GM12878 (cell line): ENCODE measurements around the gene YKT6. TPM values are rescaled to one million over a fixed set of nuclear protein-coding genes. Genes with fewer than 3 reads are reported as not detected.

Experiments used
- ATAC-seq: fragments of 200-7000 bp; cut with Tn5 transposase; 3 replicates; pipeline ENCODE4 v1.9.1; 2020; ENCODE audit warnings: mild to moderate bottlenecking, moderate library complexity
- BruUV-seq: library from RNA; stranded (reverse); fragments of 400-500 nt; replicated peaks from 2 replicates; lab custom pipeline; 2021; lab: Mats Ljungman, UMichigan
- CTCF ChIA-PET: fragments of 300-600 bp; sonication (Branson Sonifier 250); formaldehyde crosslinking; extraction: SDS; loops from one replicate; lab custom pipeline; 2021; ENCODE audit warnings: inconsistent platforms; lab: Yijun Ruan, JAX
- POLR2A ChIA-PET: fragments of 350-600 bp; formaldehyde crosslinking; extraction: SDS; loops from one replicate; lab custom pipeline; 2021; ENCODE audit warnings: inconsistent platforms; lab: Charles Lee
- RAD21 ChIA-PET: fragments of 300-600 bp; sonication (Branson Sonifier 250); formaldehyde crosslinking; loops from one replicate; lab custom pipeline; 2023; ENCODE audit warnings: antibody characterized with exemption; ENCODE audit not compliant: unreplicated experiment; lab: Charles Lee
- SMC1A ChIA-PET: fragments of 300-600 bp; sonication (Branson Sonifier 250); formaldehyde crosslinking; loops from one replicate; lab custom pipeline; 2023; ENCODE audit not compliant: unreplicated experiment, uncharacterized antibody; lab: Charles Lee
- DNase-seq: peaks from one replicate; pipeline ENCODE4 v3.0.0-alpha.2; 2011; ENCODE audit warnings: low read depth, low spot score
- FAIRE-seq: peaks from 3 replicates; lab custom pipeline; 2011; peaks lifted over from hg19 to GRCh38; lab: Jason Lieb, UNC
- H2AFZ ChIP-seq: 2 replicates; pipeline ENCODE4 v1.6.0; 2011; ENCODE audit warnings: low read depth, low read length, control low read depth; ENCODE audit not compliant: control insufficient read depth
- H3K27ac ChIP-seq: 2 replicates; pipeline ENCODE4 v1.5.1; 2011; ENCODE audit warnings: control low read depth; ENCODE audit not compliant: control insufficient read depth, insufficient read depth
- H3K27me3 ChIP-seq, 2 experiments: replicated peaks in 1 of 2; 2 replicates each; pipeline versions ENCODE4 v1.6.0 to v1.6.1; 2011; ENCODE audit warnings: low read length in 1 of 2; ENCODE audit not compliant: control insufficient read depth in 2 of 2, insufficient read depth in 2 of 2
- H3K36me3 ChIP-seq, 2 experiments: 2 replicates each; pipeline ENCODE4 v1.5.1; 2011; ENCODE audit warnings: low read length in 1 of 2; ENCODE audit not compliant: control insufficient read depth in 2 of 2, insufficient read depth in 2 of 2
- H3K4me1 ChIP-seq: 2 replicates; pipeline ENCODE4 v1.6.1; 2011; ENCODE audit warnings: mild to moderate bottlenecking, low read length, moderate library complexity, mixed read lengths; ENCODE audit not compliant: control insufficient read depth, insufficient read depth
- H3K4me2 ChIP-seq: 2 replicates; pipeline ENCODE4 v1.6.0; 2011; ENCODE audit warnings: control low read depth; ENCODE audit not compliant: control insufficient read depth, insufficient read depth
- H3K4me3 ChIP-seq: fragments of 200-600 bp; sonication (generic); 2 replicates; pipeline ENCODE4 v1.5.1; 2016
- H3K79me2 ChIP-seq: 2 replicates; pipeline ENCODE4 v1.6.0; 2011; ENCODE audit warnings: low read length; ENCODE audit not compliant: control insufficient read depth, insufficient read depth
- H3K9ac ChIP-seq: 2 replicates; pipeline ENCODE4 v1.8.0; 2011; ENCODE audit warnings: low read length, control low read depth, mixed read lengths; ENCODE audit not compliant: control insufficient read depth, insufficient read depth
- H3K9me3 ChIP-seq: replicated peaks from 3 replicates; pipeline ENCODE4 v1.5.1; 2011; ENCODE audit warnings: mild to moderate bottlenecking, low read length; ENCODE audit not compliant: control insufficient read depth, insufficient read depth
- H4K20me1 ChIP-seq: 2 replicates; pipeline ENCODE4 v1.6.0; 2011; ENCODE audit not compliant: control insufficient read depth, insufficient read depth
- CHD1 ChIP-seq: IDR thresholded peaks from 2 replicates; pipeline ENCODE4 v1.6.1; 2012; ENCODE audit warnings: low read depth, low read length, improper control_type of control experiment
- CHD4 ChIP-seq: fragments of 200-600 bp; sonication (generic); IDR thresholded peaks from 2 replicates; pipeline ENCODE4 v1.6.1; 2016; ENCODE audit warnings: mild to moderate bottlenecking
- CREB1 ChIP-seq: IDR thresholded peaks from 2 replicates; pipeline ENCODE4 v1.6.1; 2012; ENCODE audit warnings: low read depth, mild to moderate bottlenecking, inconsistent platforms
- FOS ChIP-seq: IDR thresholded peaks from 3 replicates; pipeline ENCODE4 v1.6.1; 2011; ENCODE audit warnings: borderline replicate concordance; ENCODE audit not compliant: insufficient read length; ENCODE audit errors: extremely low read depth
- KLF5 ChIP-seq: fragments of 450-650 bp; IDR thresholded peaks from 2 replicates; pipeline ENCODE4 v1.6.1; 2014; ENCODE audit warnings: mild to moderate bottlenecking; ENCODE audit not compliant: partially characterized antibody
- SMC3 ChIP-seq: IDR thresholded peaks from 2 replicates; pipeline ENCODE4 v1.6.1; 2011; ENCODE audit warnings: low read length, improper control_type of control experiment, borderline replicate concordance
- ZZZ3 ChIP-seq: IDR thresholded peaks from 2 replicates; pipeline ENCODE4 v1.6.1; 2011; ENCODE audit warnings: low read depth; ENCODE audit not compliant: control insufficient read depth, insufficient read length
- WGBS: methylation state at CpG from one replicate; pipeline ENCODE4 v1.1.6; 2016; ENCODE audit warnings: low lambda C conversion rate; ENCODE audit not compliant: insufficient replicate concordance, insufficient coverage; ENCODE audit errors: missing lambda C conversion rate; 5-methylcytosine and 5-hydroxymethylcytosine counted together
- in situ Hi-C: fragments of 300-500 bp; cut with MboI; formaldehyde crosslinking; loops from 9 replicates; pipeline ENCODE4 v1.14.3; 2018; ENCODE audit warnings: mixed read lengths
- intact Hi-C: fragments of 100-400 bp; cut with micrococcal nuclease; formaldehyde crosslinking; loops from one replicate; pipeline ENCODE4 v1.14.2; 2022; ENCODE audit not compliant: unreplicated experiment
- polyA plus RNA-seq, 11 experiments: library from polyadenylated mRNA; depleted of rRNA in 4 of 11; unstranded in 6 of 11; stranded (reverse) in 5 of 11; fragments of >200 nt; fragmentation: Nextera tagmentation in 4 of 11; fragmentation: Illumina TruSeq in 1 of 11; extraction: Ambion mirVana in 4 of 11; extraction: Trizol in 1 of 11; gene quantifications; 1 replicate in 1 of 11; 2 replicates in 10 of 11; pipeline versions ENCODE4 v1.2.1 to v1.2.3, GENCODE V29; 2011 to 2016; ENCODE audit warnings: inconsistent platforms in 2 of 11, missing spikeins in 2 of 11, low read depth in 1 of 11
- total RNA-seq, 4 experiments: library from RNA; depleted of rRNA in 3 of 4; stranded (reverse); fragments of >200 nt in 3 of 4; fragmentation: Illumina TruSeq in 1 of 4; extraction: Trizol in 1 of 4; gene quantifications; 2 replicates each; pipeline versions ENCODE4 v1.2.1 to v1.2.3, GENCODE V29; 2013 to 2021
- TF ChIP-seq, protein P1 (sequence below): IDR thresholded peaks from 2 replicates; pipeline ENCODE4 v1.6.1; 2012; ENCODE audit warnings: low read depth, low read length, improper control_type of control experiment
- TF ChIP-seq, protein P2 (sequence below): fragments of 450-650 bp; IDR thresholded peaks from 2 replicates; pipeline ENCODE4 v1.6.1; 2018; ENCODE audit warnings: borderline replicate concordance, mild to moderate bottlenecking; ENCODE audit not compliant: partially characterized antibody

YKT6 gene
- total and polyA plus RNA-seq, 10 of the 15 experiments (the other 5 are each of a cell fraction or from before 2014, with no cell fraction given) = 1.7 to 95.2 (median 70.5) TPM

DNA sequence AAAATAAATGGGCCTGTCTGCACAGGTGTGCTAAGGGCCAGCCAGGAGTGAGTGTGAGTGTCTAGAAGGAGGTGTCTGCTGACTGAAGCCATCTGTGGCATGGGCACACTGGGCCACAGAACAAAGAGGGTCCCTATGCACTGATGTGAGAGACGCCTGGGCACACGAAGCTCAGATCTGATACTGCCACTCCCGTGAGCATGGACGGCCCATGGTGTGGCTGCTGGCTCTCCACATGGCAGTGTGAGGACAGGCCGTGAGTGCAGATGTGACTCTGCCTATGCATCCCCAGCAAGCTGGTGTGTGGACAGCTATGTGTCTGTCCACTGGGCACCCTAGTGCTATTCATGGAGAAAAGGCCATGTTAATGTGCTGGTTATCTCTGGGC is 46.8 kb upstream of the YKT6 start:
- no peak overlapping the region for H3K4me2 ChIP-seq
- H3K79me2 ChIP-seq = no peaks in the 10 kb centered on the region
- DNase-seq = no peak
- RAD21 ChIA-PET = no interaction called here
- CTCF ChIA-PET = no interaction called here
- H4K20me1 ChIP-seq = no peaks in the 10 kb centered on the region
- SMC1A ChIA-PET = no interaction called here
- no peaks in the 10 kb centered on the region for H3K9me3 ChIP-seq
- no peak for ATAC-seq
- peaks cover 5% of the 10 kb centered on the region for H3K4me1 ChIP-seq
- no peak overlapping the region for H2AFZ ChIP-seq
- H3K27me3 ChIP-seq = no peaks in the 10 kb centered on the region; a peak in 2 of 4 replicates
- no TSS peak for BruUV-seq
- in situ Hi-C loops (no loop called here), intact Hi-C loops (loop anchor here (5.0 kb wide), 1 partner anchor 38 kb away; no protein-coding TSS in a partner anchor)
- 6% methylated on average over 5 of the region's 5 CpGs for WGBS
- no peak overlapping the region for H3K4me3 ChIP-seq
- no peak for TF ChIP-seq KLF5
- TF ChIP-seq CHD4 = no peak
- TF ChIP-seq, protein P1, sequence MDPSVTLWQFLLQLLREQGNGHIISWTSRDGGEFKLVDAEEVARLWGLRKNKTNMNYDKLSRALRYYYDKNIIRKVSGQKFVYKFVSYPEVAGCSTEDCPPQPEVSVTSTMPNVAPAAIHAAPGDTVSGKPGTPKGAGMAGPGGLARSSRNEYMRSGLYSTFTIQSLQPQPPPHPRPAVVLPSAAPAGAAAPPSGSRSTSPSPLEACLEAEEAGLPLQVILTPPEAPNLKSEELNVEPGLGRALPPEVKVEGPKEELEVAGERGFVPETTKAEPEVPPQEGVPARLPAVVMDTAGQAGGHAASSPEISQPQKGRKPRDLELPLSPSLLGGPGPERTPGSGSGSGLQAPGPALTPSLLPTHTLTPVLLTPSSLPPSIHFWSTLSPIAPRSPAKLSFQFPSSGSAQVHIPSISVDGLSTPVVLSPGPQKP = no peak
- TF ChIP-seq ZZZ3 = no peak
- TF ChIP-seq CHD1 = no peak
- no peak for TF ChIP-seq SMC3
- TF ChIP-seq FOS = no peak
- TF ChIP-seq, protein P2, sequence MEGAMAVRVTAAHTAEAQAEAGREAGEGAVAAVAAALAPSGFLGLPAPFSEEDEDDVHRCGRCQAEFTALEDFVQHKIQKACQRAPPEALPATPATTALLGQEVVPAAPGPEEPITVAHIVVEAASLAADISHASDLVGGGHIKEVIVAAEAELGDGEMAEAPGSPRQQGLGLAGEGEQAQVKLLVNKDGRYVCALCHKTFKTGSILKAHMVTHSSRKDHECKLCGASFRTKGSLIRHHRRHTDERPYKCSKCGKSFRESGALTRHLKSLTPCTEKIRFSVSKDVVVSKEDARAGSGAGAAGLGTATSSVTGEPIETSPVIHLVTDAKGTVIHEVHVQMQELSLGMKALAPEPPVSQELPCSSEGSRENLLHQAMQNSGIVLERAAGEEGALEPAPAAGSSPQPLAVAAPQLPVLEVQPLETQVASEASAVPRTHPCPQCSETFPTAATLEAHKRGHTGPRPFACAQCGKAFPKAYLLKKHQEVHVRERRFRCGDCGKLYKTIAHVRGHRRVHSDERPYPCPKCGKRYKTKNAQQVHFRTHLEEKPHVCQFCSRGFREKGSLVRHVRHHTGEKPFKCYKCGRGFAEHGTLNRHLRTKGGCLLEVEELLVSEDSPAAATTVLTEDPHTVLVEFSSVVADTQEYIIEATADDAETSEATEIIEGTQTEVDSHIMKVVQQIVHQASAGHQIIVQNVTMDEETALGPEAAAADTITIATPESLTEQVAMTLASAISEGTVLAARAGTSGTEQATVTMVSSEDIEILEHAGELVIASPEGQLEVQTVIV = no peak
- no peak for TF ChIP-seq CREB1
- POLR2A ChIA-PET = no interaction called here
- H3K9ac ChIP-seq = no peak overlapping the region
- H3K36me3 ChIP-seq = no peaks in the 10 kb centered on the region
- FAIRE-seq = no peak
- H3K27ac ChIP-seq = no peak overlapping the region
